Measurements from ENCODE around the gene SCAMP1.

- no peak for TF ChIP-seq POLR2AphosphoS5 (IDR thresholded peaks at IDR 0.05; ENCODE audit: borderline replicate concordance, low read depth, low read length)
- no peak for TF ChIP-seq EZH2 (IDR thresholded peaks at IDR 0.05)
- no peak for TF ChIP-seq FOXP2 (optimal IDR thresholded peaks at IDR 0.05; ENCODE audit: control extremely low read depth, extremely low read length, insufficient read depth)
Measured at GRCh38 chr5:78424665-78425064, 64.2 kb downstream of the SCAMP1 start.
